Pancreas (tissue), 10 donors: ENCODE measurements around the gene KIF2C. TPM values are rescaled to one million over a fixed set of nuclear protein-coding genes. Genes with fewer than 3 reads are reported as not detected.
A peak's percentile ranks its signal among the peaks of the same experiment; 100 is the strongest.

Experiments used
- ATAC-seq, 4 donors: fragments of 200-7000 bp; cut with Tn5 transposase; one replicate each; pipeline versions ENCODE4 v1.8.0 to v1.9.1; 2020; ENCODE audit warnings: mild to moderate bottlenecking in 4 of 4, moderate library complexity in 4 of 4
- DNase-seq, 6 donors: peaks; one replicate each; pipeline ENCODE4 v3.0.0-alpha.2; 2020
- FAIRE-seq: peaks from 2 replicates; lab custom pipeline; 2012; peaks lifted over from hg19 to GRCh38; lab: Jason Lieb, UNC
- H3K27ac ChIP-seq, 4 donors: fragments of 200-600 bp; sonication (generic); 1 replicate in 3 of 4; 2 replicates in 1 of 4; pipeline versions ENCODE4 v1.5.0 to v1.8.0; 2020
- H3K27me3 ChIP-seq, 4 donors: fragments of 200-600 bp; one replicate each; pipeline ENCODE4 v1.8.0; 2021
- H3K36me3 ChIP-seq, 3 donors: fragments of 200-600 bp; sonication (generic) in 1 of 3; one replicate each; pipeline versions ENCODE4 v1.5.0 to v1.8.0; 2020 to 2021
- H3K4me1 ChIP-seq, 3 donors: fragments of 200-600 bp; one replicate each; pipeline ENCODE4 v1.8.0; 2021
- H3K4me3 ChIP-seq, 4 donors: fragments of 200-600 bp; sonication (generic) in 2 of 4; one replicate each; pipeline versions ENCODE4 v1.5.0 to v1.8.0; 2020 to 2021
- H3K9me3 ChIP-seq, 4 donors: fragments of 200-600 bp; one replicate each; pipeline ENCODE4 v1.8.0; 2021
- WGBS, 2 donors: extraction: QIAGEN DNeasy Blood & Tissue Kit; methylation state at CpG; one replicate each; pipeline ENCODE4 v1.1.7; 2013; 5-methylcytosine and 5-hydroxymethylcytosine counted together
- intact Hi-C, 3 donors: fragments of 100-400 bp; cut with DNase I; formaldehyde crosslinking; loops; one replicate each; pipeline versions ENCODE4 v1.11.1 to v1.14.2; 2022
- polyA plus RNA-seq, 2 donors: library from polyadenylated mRNA; stranded (reverse); fragments of 200-250 nt; gene quantifications; one replicate each; pipeline ENCODE4 v1.2.3, GENCODE V29; 2013
- total RNA-seq, 6 donors: library from RNA; stranded (reverse); fragmentation: NEBNext Ultra II Directional in 4 of 6; extraction: Animal tissue kit (Norgen Biotek cat#: 25700) in 4 of 6; gene quantifications; one replicate each; pipeline versions ENCODE4 v1.2.1 to v1.2.4, GENCODE V29; 2021 to 2023
- TF ChIP-seq, protein P1 (sequence below), 4 donors: fragments of 200-600 bp; sonication (generic) in 3 of 4; IDR thresholded peaks; one replicate each; pipeline versions ENCODE4 v1.5.0 to v1.8.0; 2021; ENCODE audit warnings: antibody characterized with exemption in 4 of 4
- donor health status: healthy with polysubstance abuse.
- donor health status: DM: no; HTN: no; CAD: no; lungs with moderate emphysema.
- donor health status: DM: no; HTN: no; CAD: no.
- donor health status: control.
- donor health status: control.
- donor health status: Bipolar disorder and iron deficiency.
- donor health status: DM: yes; HTN: yes; CAD: no.
- donor health status: DM: no; HTN: no; CAD: no.
- donor health status: DM: no; HTN: no; CAD: no.
- donor health status: DM: yes; HTN: yes; CAD: no.

KIF2C gene
- total and polyA plus RNA-seq, 8 donors: 0.12 to 1.6 (median 0.40) TPM; not detected in 1

DNA sequence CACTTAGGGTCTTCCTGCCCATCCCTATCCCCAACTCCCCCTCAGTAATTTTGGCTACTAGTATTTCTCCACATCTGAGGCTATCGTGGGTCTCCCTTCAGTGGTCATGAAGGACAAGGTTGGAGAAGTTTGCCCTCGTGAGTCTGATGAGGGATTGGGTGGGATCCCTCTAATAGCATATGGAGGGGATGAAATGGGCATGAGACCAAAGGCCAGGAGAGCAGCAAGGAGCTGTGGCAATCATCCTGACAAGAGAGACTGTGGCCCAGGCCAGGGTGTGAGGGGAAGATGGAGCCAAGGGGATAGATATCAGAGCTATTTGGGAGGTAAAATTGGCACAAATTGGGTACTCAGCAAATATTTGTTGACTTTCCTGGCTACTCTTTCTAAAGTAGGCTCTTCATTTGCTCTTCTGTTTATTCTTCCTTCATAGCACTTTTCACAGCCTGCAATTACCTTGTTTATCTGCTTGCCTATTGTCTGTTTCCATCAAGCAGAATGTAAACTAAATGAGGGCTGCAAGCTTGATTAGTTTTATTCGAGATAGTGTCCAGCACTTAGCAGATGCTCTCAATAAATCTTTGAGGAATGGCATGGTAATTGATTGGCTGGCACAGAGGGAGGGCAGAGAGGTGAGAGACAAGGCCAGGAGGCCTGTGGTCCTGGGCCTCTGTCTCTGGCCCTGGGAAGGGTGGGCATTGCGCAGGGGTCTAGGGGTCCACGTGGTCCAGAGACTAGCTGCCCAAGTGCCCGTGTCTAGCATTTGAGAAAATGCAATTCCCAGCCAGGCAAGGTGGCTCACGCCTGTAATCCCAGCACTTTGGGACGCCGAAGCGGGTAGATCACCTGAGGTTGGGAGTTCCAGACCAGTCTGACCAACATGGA is 59.1 kb downstream of the KIF2C start:
- FAIRE-seq: no peak
- H3K4me3 ChIP-seq: no peak overlapping the region
- intact Hi-C loops: loop anchor here in 1 of 3 donors (10.0 kb wide), 1 partner anchor 506 kb away; no protein-coding TSS in a partner anchor
- DNase-seq: peak in 4 of 6 donors; percentile 39 to 56 (median 50)
- TF ChIP-seq, protein P1, sequence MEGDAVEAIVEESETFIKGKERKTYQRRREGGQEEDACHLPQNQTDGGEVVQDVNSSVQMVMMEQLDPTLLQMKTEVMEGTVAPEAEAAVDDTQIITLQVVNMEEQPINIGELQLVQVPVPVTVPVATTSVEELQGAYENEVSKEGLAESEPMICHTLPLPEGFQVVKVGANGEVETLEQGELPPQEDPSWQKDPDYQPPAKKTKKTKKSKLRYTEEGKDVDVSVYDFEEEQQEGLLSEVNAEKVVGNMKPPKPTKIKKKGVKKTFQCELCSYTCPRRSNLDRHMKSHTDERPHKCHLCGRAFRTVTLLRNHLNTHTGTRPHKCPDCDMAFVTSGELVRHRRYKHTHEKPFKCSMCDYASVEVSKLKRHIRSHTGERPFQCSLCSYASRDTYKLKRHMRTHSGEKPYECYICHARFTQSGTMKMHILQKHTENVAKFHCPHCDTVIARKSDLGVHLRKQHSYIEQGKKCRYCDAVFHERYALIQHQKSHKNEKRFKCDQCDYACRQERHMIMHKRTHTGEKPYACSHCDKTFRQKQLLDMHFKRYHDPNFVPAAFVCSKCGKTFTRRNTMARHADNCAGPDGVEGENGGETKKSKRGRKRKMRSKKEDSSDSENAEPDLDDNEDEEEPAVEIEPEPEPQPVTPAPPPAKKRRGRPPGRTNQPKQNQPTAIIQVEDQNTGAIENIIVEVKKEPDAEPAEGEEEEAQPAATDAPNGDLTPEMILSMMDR (IDR thresholded peaks at IDR 0.05): no peak
- ATAC-seq: no peak
- peaks cover 0 to 7% (median 2%) of the 10 kb centered on the region in 3 donors for H3K36me3 ChIP-seq
- H3K27ac ChIP-seq: peak overlapping the region; percentile 87 to 95 (median 92)
- H3K4me1 ChIP-seq: peaks cover 0 to 15% (median 3%) of the 10 kb centered on the region in 3 donors
- no peaks in the 10 kb centered on the region for H3K9me3 ChIP-seq
- no peaks in the 10 kb centered on the region for H3K27me3 ChIP-seq
- 78 to 83% methylated on average over 10 of the region's 10 CpGs for whole genome bisulfite sequencing, 2 donors

DNA sequence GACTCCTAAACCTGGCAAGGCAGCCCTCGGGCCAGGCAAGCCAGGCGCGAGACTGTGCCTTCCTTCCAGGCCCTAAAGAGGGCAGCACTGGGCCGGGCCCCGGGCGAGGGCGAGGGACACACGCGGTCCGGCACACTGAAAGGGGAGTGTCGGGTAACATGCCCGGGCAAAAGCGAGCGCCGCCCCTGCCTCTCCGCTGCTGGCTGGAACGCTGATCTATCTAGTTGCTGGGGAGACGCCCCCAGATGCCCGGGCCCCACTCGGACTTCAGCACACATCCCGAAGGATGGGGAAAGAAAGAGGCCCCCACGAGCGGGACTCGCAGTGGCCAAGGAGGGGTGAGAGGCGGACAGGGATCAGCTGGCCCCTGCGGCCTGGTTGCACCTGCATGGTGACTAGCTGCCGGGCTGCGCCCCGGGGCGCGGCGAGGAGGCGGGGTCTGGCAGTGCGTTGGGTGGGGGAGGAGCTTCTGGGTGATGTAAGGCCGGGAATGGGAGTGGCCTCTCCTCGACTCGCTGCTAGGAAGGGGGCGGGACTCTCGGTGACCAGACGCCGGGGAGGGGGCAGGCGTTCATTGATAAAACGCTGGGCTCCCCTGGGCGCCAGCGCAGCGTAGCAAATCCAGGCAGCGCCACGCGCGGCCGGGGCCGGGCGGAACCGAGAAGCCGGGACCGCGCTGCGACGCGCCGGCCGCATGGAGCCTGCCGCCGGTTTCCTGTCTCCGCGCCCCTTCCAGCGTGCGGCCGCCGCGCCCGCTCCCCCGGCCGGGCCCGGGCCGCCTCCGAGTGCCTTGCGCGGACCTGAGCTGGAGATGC is 60.3 kb downstream of the KIF2C start, which contains the start of gene PLK3:
Gene PLK3 (plus strand): TSS at position 608 of the 815 bp plus-strand sequence. CDS start 87 bp downstream, at position 695.
- Histone ChIP-seq H3K27me3 (no peaks in the 10 kb centered on the region), H3K36me3 (peaks cover 0 to 19% (median 10%) of the 10 kb centered on the region in 3 donors), H3K4me1 (peaks cover 0 to 15% (median 3%) of the 10 kb centered on the region in 3 donors), H3K9me3 (no peaks in the 10 kb centered on the region), H3K27ac (peak within 1 kb of the TSS; percentile 87 to 95 (median 92)), H3K4me3 (peak within 1 kb of the TSS; percentile 67 to 93 (median 80))
- DNase-seq: peak; percentile 96 to 99 (median 99)
- TF ChIP-seq, protein P1 (IDR thresholded peaks at IDR 0.05): peak; percentile 76 to 93 (median 84)
- intact Hi-C loops: loop anchor here in 1 of 3 donors (10.0 kb wide), 1 partner anchor 505 kb away; no protein-coding TSS in a partner anchor
- peak; percentile 53 for FAIRE-seq
- 0% methylated on average over 42 to 79 of the region's 79 CpGs for WGBS, 2 donors
- ATAC-seq: peak; percentile 91 to 96 (median 94)

DNA sequence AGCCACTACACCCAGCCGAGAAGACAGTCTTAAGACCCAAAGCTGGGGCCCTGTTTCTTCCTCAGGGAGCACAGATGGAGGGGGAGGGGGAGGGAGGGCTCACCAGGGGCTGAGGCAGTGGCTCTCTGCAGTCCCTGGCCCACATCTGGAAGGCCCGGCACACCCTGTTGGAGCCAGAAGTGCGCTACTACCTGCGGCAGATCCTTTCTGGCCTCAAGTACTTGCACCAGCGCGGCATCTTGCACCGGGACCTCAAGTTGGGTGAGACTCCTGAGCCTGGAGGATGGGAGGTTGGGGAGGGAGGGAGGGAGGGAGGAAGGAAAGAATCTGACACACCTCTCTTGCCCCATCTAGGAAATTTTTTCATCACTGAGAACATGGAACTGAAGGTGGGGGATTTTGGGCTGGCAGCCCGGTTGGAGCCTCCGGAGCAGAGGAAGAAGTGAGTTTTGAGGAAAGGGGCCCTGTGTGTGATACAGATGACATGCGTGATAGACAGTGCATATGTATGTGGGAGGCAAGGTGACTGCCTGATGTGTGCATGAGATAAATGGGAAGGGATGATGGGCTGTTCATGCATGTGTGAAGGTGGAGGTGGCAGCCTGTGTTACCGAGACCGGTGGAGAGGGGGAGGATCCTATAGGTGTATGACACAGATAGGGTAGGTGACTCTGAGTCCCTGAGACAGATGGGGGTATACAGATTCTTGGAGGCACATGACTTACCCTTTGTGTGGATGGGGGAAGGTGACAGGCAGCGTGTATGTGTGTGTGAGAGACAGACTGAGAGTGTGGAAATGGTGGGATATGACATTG is 62.1 kb downstream of the KIF2C start:
- Histone ChIP-seq H3K4me3 (peak overlapping the region in 2 of 4 donors; percentile 79 to 93), H3K9me3 (no peaks in the 10 kb centered on the region), H3K27me3 (no peaks in the 10 kb centered on the region), H3K27ac (no peak overlapping the region), H3K4me1 (peaks cover 6 to 24% (median 9%) of the 10 kb centered on the region in 3 donors), H3K36me3 (peaks cover 0 to 32% (median 10%) of the 10 kb centered on the region in 3 donors)
- DNase-seq: peak in 4 of 6 donors; percentile 35 to 75 (median 44)
- no peak for FAIRE-seq
- TF ChIP-seq, protein P1 (IDR thresholded peaks at IDR 0.05): no peak
- intact Hi-C loops: no loop called here
- ATAC-seq: no peak
- 79 to 84% methylated on average over 13 of the region's 13 CpGs for WGBS, 2 donors
